ENCODE results near the gene GLYAT.
"Not testable (repeated sequence)": the region's sequence is repeated elsewhere in the genome, so short reads cannot be mapped to it uniquely, and the experiment has no call there.

Gene GLYAT

GRCh38 chr11:58740447-58740846 is 8.7 kb upstream of the GLYAT start:
- no peaks in the 10 kb centered on the region for H3K4me1 ChIP-seq (ENCODE audit: control insufficient read depth, insufficient read depth, low read length)
- no peaks in the 10 kb centered on the region for H3K27me3 ChIP-seq (ENCODE audit: control insufficient read depth, insufficient read depth, low read length)
- no peaks in the 10 kb centered on the region for H3K9me3 ChIP-seq (ENCODE audit: control insufficient read depth, low read length)

GRCh38 chr11:58739725-58740430 is 8.1 kb upstream of the GLYAT start:
- no peak overlapping the region for H3K4me3 ChIP-seq (ENCODE audit: low read length)
- no peaks in the 10 kb centered on the region for H3K9me3 ChIP-seq (ENCODE audit: control insufficient read depth, low read length)
- no peaks in the 10 kb centered on the region for H3K4me1 ChIP-seq (ENCODE audit: control insufficient read depth, insufficient read depth, low read length)
- no peaks in the 10 kb centered on the region for H3K36me3 ChIP-seq (ENCODE audit: control insufficient read depth, insufficient read depth, low read length)
- H3K27me3 ChIP-seq (ENCODE audit: control insufficient read depth, insufficient read depth, low read length) = no peaks in the 10 kb centered on the region
- H3K9ac ChIP-seq (ENCODE audit: low read length) = no peak overlapping the region

More at GRCh38 chr11:58740447-58740846, 8.7 kb upstream of the GLYAT start:
- Histone ChIP-seq H3K9ac (ENCODE audit: low read length) (no peak overlapping the region), H3K36me3 (ENCODE audit: control insufficient read depth, insufficient read depth, low read length) (no peaks in the 10 kb centered on the region), H3K4me3 (ENCODE audit: low read length) (no peak overlapping the region)

GRCh38 chr11:58734681-58735490 is 3.1 kb upstream of the GLYAT start:
- Histone ChIP-seq H3K27me3 (ENCODE audit: control insufficient read depth, insufficient read depth, low read length) (no peaks in the 10 kb centered on the region), H3K4me3 (ENCODE audit: low read length) (no peak overlapping the region), H3K9me3 (ENCODE audit: control insufficient read depth, low read length) (no peaks in the 10 kb centered on the region), H3K4me1 (ENCODE audit: control insufficient read depth, insufficient read depth, low read length) (no peaks in the 10 kb centered on the region), H3K9ac (ENCODE audit: low read length) (no peak overlapping the region), H3K36me3 (ENCODE audit: control insufficient read depth, insufficient read depth, low read length) (no peaks in the 10 kb centered on the region)

DNA sequence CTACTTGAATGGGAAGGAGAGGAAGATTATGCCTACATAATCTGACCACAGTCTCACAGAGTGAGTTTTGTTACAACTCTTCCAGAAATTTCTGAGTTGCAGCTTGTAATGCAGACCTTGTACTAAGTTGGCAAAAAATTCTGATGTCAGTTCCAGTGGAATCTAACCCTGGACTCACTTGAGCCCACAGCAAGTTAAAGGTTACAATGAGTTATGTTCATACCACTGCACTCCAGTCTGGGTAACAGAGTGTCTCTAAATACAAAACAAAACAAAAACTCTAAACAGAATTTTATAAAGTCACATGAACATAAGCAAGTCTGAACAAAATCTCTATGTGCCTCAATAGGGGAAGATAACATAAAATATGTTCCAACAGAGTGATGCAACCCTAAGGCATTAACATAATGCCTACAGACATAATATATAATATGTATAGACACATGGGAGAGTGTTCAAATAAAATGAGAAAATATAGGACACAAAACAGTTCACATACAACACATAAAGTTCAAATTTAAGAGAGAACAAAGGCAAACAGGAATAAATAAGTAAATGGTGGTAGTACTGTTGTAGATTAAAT is 1.1 kb downstream of the GLYAT start:
- H3K9ac ChIP-seq (ENCODE audit: low read length) = no peak overlapping the region
- H3K9me3 ChIP-seq (ENCODE audit: control insufficient read depth, low read length) = no peaks in the 10 kb centered on the region
- H3K36me3 ChIP-seq (ENCODE audit: control insufficient read depth, insufficient read depth, low read length) = no peaks in the 10 kb centered on the region
- H3K4me1 ChIP-seq (ENCODE audit: control insufficient read depth, insufficient read depth, low read length) = no peaks in the 10 kb centered on the region
- H3K4me3 ChIP-seq (ENCODE audit: low read length) = no peak overlapping the region
- H3K27me3 ChIP-seq (ENCODE audit: control insufficient read depth, insufficient read depth, low read length) = no peaks in the 10 kb centered on the region

DNA sequence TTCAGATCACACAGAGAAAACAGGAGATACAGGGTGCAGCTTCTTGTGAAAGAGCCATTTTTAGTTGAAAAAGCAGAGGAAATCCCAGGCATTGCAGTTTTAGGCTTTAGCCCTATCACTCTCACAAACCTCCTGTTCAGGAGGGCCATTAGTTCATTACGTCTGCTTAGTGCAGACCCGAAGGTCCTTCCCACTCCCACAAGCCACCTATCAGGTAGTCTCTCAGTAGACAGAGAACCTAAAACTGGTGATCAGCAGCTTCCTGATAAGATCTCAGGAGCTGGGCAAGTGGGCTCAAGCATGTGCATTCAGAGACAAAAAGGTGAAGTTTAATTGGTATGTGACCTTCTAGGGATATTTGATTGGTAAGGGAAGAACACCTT is 4.3 kb downstream of the GLYAT start:
- H3K36me3 ChIP-seq (ENCODE audit: control insufficient read depth, insufficient read depth, low read length) = no peaks in the 10 kb centered on the region
- no peaks in the 10 kb centered on the region for H3K4me1 ChIP-seq (ENCODE audit: control insufficient read depth, insufficient read depth, low read length)
- H3K9ac ChIP-seq (ENCODE audit: low read length) = no peak overlapping the region
- H3K4me3 ChIP-seq (ENCODE audit: low read length) = no peak overlapping the region
- H3K9me3 ChIP-seq (ENCODE audit: control insufficient read depth, low read length) = no peaks in the 10 kb centered on the region
- no peaks in the 10 kb centered on the region for H3K27me3 ChIP-seq (ENCODE audit: control insufficient read depth, insufficient read depth, low read length)

DNA sequence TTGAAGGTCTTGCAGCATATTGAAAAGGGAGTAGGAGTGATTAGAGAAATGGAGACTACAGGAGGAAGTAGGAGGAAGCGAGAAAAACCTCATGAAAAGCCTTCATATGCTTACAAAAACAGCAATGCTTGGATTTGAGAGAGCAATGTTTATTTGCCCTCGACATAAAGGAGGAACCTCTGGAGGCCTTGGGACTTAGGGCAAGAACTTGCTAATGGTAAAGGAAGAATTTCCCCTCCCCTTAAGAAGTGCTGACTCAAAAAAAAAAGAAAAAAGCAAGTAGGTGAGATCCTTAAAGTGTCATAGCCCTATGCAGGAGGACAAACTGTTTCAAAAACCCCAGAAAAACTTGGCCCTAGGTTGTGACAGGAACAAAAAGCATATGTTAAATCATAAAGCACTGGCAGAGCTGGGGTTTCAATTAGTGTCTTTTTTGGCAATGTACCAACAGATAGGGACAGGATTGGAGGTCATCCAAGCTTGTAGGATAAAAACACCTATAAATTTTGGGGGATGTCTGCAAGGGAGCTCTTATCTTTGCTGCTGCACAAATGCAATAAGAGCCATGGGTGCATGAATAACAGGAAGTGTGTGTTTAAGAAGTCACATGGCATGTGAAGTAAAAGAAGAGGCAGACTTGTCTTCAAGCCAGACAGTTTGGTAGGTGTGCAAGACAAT is 4.9 kb downstream of the GLYAT start:
- H3K4me1 ChIP-seq (ENCODE audit: control insufficient read depth, insufficient read depth, low read length) = no peaks in the 10 kb centered on the region
- H3K9me3 ChIP-seq (ENCODE audit: control insufficient read depth, low read length) = no peaks in the 10 kb centered on the region
- no peaks in the 10 kb centered on the region for H3K27me3 ChIP-seq (ENCODE audit: control insufficient read depth, insufficient read depth, low read length)
- no peak overlapping the region for H3K4me3 ChIP-seq (ENCODE audit: low read length)
- H3K9ac ChIP-seq (ENCODE audit: low read length) = no peak overlapping the region
- no peaks in the 10 kb centered on the region for H3K36me3 ChIP-seq (ENCODE audit: control insufficient read depth, insufficient read depth, low read length)

DNA sequence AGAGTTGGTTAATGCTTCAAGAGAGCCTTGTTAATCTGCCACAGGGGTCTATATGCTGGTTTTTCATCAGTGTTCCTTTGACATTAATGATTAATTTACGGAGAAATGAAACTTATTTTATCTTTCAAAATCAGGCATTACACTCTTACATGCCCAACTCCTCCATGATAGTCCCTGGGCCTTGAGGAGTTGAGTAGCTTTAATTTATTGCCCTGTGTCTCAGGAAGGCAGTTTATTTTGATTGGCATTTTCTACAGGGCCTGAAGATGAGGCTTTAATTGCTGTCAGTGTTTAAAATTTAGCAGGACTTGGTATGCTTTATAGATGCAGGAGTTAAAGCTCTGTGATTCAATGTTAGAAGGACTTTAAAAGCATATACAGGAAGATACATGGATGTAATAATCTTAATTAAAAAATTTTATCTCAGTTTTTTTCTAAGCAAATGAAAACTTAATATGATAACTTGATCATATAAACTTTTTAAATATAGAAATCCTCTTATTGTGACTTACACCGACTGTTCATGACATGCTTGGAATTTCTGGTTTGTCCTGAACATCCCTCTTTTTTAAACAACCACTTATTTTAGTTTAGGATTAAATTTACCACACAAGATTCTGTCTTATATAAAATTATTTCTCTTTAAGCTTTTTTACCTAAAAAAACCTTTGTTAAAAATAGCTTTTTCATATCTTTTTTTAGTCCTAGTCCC is 12.2 kb downstream of the GLYAT start:
- Histone ChIP-seq H3K4me1 (ENCODE audit: control insufficient read depth, insufficient read depth, low read length) (no peaks in the 10 kb centered on the region), H3K27me3 (ENCODE audit: control insufficient read depth, insufficient read depth, low read length) (no peaks in the 10 kb centered on the region), H3K9ac (ENCODE audit: low read length) (no peak overlapping the region), H3K4me3 (ENCODE audit: low read length) (no peak overlapping the region), H3K36me3 (ENCODE audit: control insufficient read depth, insufficient read depth, low read length) (no peaks in the 10 kb centered on the region), H3K9me3 (ENCODE audit: control insufficient read depth, low read length) (no peaks in the 10 kb centered on the region)

DNA sequence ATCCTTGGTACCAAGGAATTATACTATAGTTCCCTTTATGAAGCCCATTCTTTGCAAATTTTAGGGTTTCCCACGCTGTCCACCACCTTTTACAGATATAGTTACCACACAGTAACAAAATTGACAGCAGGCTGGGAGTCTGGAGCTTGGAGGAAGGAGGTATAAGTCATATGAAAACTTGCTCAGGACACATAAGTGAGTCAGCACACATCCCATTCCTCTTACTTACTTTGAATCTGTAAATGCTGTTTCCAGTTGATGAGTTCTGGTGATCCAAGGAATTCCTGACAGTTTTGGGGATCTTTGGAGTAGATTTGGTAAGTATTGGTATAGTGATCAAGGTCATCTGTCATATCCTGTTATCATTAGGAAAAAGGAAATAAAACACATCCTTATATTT is 19.2 kb downstream of the GLYAT start:
- Histone ChIP-seq H3K9me3 (ENCODE audit: control insufficient read depth, low read length) (no peaks in the 10 kb centered on the region), H3K4me3 (ENCODE audit: low read length) (no peak overlapping the region), H3K27me3 (ENCODE audit: control insufficient read depth, insufficient read depth, low read length) (no peaks in the 10 kb centered on the region), H3K36me3 (ENCODE audit: control insufficient read depth, insufficient read depth, low read length) (no peaks in the 10 kb centered on the region), H3K4me1 (ENCODE audit: control insufficient read depth, insufficient read depth, low read length) (no peaks in the 10 kb centered on the region), H3K9ac (ENCODE audit: low read length) (no peak overlapping the region)

- Histone ChIP-seq H3K9ac (ENCODE audit: low read length) (no peak overlapping the region), H3K4me3 (ENCODE audit: low read length) (no peak overlapping the region), H3K4me1 (ENCODE audit: control insufficient read depth, insufficient read depth, low read length) (no peaks in the 10 kb centered on the region), H3K36me3 (ENCODE audit: control insufficient read depth, insufficient read depth, low read length) (no peaks in the 10 kb centered on the region), H3K9me3 (ENCODE audit: control insufficient read depth, low read length) (no peaks in the 10 kb centered on the region), H3K27me3 (ENCODE audit: control insufficient read depth, insufficient read depth, low read length) (no peaks in the 10 kb centered on the region)
Observed at GRCh38 chr11:58711832-58712231, 19.9 kb downstream of the GLYAT start.

GRCh38 chr11:58707767-58708166 is 24.0 kb downstream of the GLYAT start:
- Histone ChIP-seq H3K9ac (ENCODE audit: low read length) (no peak overlapping the region), H3K4me3 (ENCODE audit: low read length) (no peak overlapping the region), H3K9me3 (ENCODE audit: control insufficient read depth, low read length) (no peaks in the 10 kb centered on the region), H3K27me3 (ENCODE audit: control insufficient read depth, insufficient read depth, low read length) (no peaks in the 10 kb centered on the region), H3K4me1 (ENCODE audit: control insufficient read depth, insufficient read depth, low read length) (no peaks in the 10 kb centered on the region), H3K36me3 (ENCODE audit: control insufficient read depth, insufficient read depth, low read length) (no peaks in the 10 kb centered on the region)

DNA sequence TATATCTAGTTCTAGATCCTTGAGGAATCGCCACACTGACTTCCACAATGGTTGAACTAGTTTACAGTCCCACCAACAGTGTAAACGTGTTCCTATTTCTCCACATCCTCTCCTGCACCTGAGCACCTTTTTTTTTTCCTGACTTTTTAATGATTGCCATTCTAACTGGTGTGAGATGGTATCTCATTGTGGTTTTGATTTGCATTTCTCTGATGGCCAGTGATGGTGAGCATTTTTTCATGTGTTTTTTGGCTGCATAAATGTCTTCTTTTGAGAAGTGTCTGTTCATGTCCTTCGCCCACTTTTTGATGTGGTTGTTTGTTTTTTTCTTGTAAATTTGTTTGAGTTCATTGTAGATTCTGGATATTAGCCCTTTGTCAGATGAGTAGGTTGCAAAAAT is 34.9 kb downstream of the GLYAT start:
- H3K4me3 ChIP-seq (ENCODE audit: low read length); H3K4me1 ChIP-seq (ENCODE audit: control insufficient read depth, insufficient read depth, low read length); H3K36me3 ChIP-seq (ENCODE audit: control insufficient read depth, insufficient read depth, low read length); H3K9ac ChIP-seq (ENCODE audit: low read length); H3K9me3 ChIP-seq (ENCODE audit: control insufficient read depth, low read length); H3K27me3 ChIP-seq (ENCODE audit: control insufficient read depth, insufficient read depth, low read length): not testable (repeated sequence)

Data from mucosa of stomach (tissue), 1 donor.